K562 (cell line): ENCODE measurements around the gene ANP32B. TPM values are rescaled to one million over a fixed set of nuclear protein-coding genes. Genes with fewer than 3 reads are reported as not detected.

Experiments
- FOSL1 ChIP-seq: fragments of 200-800 bp; sonication (Bioruptor generic); conservative IDR thresholded peaks from 2 replicates; pipeline ENCODE4 v1.6.1; 2016; ENCODE audit warnings: missing genetic modification characterization, missing compliant biosample characterization
- NFRKB ChIP-seq: fragments of 450-650 bp; IDR thresholded peaks from 2 replicates; pipeline ENCODE4 v1.6.1; 2016; ENCODE audit warnings: low read depth
- NR2F6 ChIP-seq: fragments of 450-650 bp; formaldehyde crosslinking; IDR thresholded peaks from 2 replicates; pipeline ENCODE4 v1.4.0; 2020; ENCODE audit warnings: mild to moderate bottlenecking
- NRF1 ChIP-seq, 2 experiments: fragments of 450-650 bp; IDR thresholded peaks in 1 of 2; conservative IDR thresholded peaks in 1 of 2; 2 replicates each; pipeline ENCODE4 v1.6.1; 2014; ENCODE audit warnings: mild to moderate bottlenecking in 2 of 2
- RAD51 ChIP-seq: fragments of 450-650 bp; IDR thresholded peaks from 2 replicates; pipeline ENCODE4 v1.7.1; 2016; ENCODE audit warnings: low read depth, mild to moderate bottlenecking, borderline replicate concordance
- SMARCA4 ChIP-seq: fragments of 450-650 bp; IDR thresholded peaks from 2 replicates; pipeline ENCODE4 v1.6.1; 2016
- SUPT5H ChIP-seq: fragments of 450-650 bp; IDR thresholded peaks from 2 replicates; pipeline ENCODE4 v1.6.1; 2016
- TRIM24 ChIP-seq, 2 experiments: fragments of 450-650 bp; IDR thresholded peaks; 2 replicates each; pipeline ENCODE4 v1.6.1; 2016
- ZBTB1 ChIP-seq: sonication (generic); formaldehyde crosslinking; IDR thresholded peaks from 2 replicates; pipeline ENCODE4 v1.8.1; 2023; ENCODE audit warnings: missing genetic modification reagents, low read depth, mild to moderate bottlenecking, borderline replicate concordance
- ZNF175 ChIP-seq: fragments of 200-800 bp; sonication (Bioruptor generic); IDR thresholded peaks from 2 replicates; pipeline ENCODE4 v1.6.1; 2016; ENCODE audit warnings: low read depth, mild to moderate bottlenecking, missing genetic modification characterization, missing compliant biosample characterization
- polyA plus RNA-seq, 8 experiments: library from polyadenylated mRNA; depleted of rRNA in 4 of 8; stranded (reverse) in 5 of 8; unstranded in 3 of 8; fragments of >200 nt; fragmentation: Nextera tagmentation in 2 of 8; fragmentation: Illumina TruSeq in 1 of 8; extraction: Ambion mirVana in 2 of 8; extraction: Trizol in 1 of 8; gene quantifications; 2 replicates each; pipeline versions ENCODE4 v1.2.1 to v1.2.3, GENCODE V29; 2011 to 2014; ENCODE audit warnings: inconsistent platforms in 1 of 8, missing spikeins in 1 of 8
- total RNA-seq, 7 experiments: library from RNA; depleted of rRNA in 6 of 7; stranded (reverse); fragments of >200 nt in 6 of 7; fragmentation: Illumina TruSeq in 2 of 7; extraction: Trizol in 2 of 7; gene quantifications; 2 replicates each; pipeline versions ENCODE4 v1.2.1 to v1.2.3, GENCODE V29; 2011 to 2021; ENCODE audit warnings: low replicate concordance in 1 of 7
- TF ChIP-seq, protein P1 (sequence below), 2 experiments: fragments of 450-650 bp in 1 of 2; sonication (generic) in 1 of 2; formaldehyde crosslinking in 1 of 2; IDR thresholded peaks; 2 replicates each; pipeline versions ENCODE4 v1.7.1 to v1.9.0; 2016 to 2022; ENCODE audit warnings: inconsistent platforms in 1 of 2, mild to moderate bottlenecking in 1 of 2, missing genetic modification reagents in 1 of 2
- TF ChIP-seq, protein P2 (sequence below), 2 experiments: IDR thresholded peaks in 1 of 2; conservative IDR thresholded peaks in 1 of 2; 2 replicates each; pipeline ENCODE4 v1.6.1; 2016; ENCODE audit warnings: low read depth in 2 of 2, mild to moderate bottlenecking in 1 of 2, missing compliant biosample characterization in 1 of 2, missing genetic modification characterization in 1 of 2, moderate library complexity in 1 of 2

The ANP32B gene
- total and polyA plus RNA-seq, 9 of the 15 experiments (the other 6 are each of a cell fraction or from before 2014, with no cell fraction given): 68.9 to 815 (median 141) TPM

DNA sequence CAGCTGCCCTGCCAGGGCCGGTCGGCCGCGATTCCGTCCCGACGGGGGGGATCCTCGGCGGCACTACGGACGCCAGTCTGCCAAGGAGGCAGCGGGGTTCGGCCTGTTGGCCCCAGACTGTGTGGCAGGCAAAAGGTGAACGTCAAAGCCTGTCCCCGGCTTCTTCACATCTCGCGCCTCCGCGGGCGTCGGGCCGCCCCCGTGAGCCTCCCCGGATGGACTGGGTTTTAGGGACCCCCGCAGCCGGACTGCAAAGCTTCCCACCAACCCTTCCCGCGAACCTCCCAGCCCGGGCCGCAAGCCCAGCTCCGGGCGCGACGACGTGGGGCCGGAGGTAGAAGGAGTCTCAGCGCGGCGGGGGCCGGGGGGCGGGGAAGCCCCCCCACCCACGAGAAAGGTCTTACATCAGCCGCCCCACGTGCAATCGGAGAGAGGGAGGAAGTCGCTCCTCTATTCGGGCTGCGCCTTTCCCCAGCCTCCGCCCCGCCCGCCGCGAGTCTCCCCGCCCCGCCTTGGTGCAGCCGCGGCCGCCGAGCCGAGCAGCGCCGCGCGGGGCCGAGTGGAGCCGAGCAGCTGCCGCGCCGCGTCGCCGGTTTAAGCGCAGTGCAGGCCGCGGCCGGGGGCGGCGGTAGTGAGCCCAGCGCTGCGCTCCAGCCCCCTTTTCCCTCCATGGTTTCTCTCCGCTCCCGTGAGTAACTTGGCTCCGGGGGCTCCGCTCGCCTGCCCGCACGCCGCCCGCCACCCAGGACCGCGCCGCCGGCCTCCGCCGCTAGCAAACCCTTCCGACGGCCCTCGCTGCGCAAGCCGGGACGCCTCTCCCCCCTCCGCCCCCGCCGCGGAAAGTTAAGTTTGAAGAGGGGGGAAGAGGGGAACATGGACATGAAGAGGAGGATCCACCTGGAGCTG is at the start of gene ANP32B (continued):
- TF ChIP-seq, protein P1, sequence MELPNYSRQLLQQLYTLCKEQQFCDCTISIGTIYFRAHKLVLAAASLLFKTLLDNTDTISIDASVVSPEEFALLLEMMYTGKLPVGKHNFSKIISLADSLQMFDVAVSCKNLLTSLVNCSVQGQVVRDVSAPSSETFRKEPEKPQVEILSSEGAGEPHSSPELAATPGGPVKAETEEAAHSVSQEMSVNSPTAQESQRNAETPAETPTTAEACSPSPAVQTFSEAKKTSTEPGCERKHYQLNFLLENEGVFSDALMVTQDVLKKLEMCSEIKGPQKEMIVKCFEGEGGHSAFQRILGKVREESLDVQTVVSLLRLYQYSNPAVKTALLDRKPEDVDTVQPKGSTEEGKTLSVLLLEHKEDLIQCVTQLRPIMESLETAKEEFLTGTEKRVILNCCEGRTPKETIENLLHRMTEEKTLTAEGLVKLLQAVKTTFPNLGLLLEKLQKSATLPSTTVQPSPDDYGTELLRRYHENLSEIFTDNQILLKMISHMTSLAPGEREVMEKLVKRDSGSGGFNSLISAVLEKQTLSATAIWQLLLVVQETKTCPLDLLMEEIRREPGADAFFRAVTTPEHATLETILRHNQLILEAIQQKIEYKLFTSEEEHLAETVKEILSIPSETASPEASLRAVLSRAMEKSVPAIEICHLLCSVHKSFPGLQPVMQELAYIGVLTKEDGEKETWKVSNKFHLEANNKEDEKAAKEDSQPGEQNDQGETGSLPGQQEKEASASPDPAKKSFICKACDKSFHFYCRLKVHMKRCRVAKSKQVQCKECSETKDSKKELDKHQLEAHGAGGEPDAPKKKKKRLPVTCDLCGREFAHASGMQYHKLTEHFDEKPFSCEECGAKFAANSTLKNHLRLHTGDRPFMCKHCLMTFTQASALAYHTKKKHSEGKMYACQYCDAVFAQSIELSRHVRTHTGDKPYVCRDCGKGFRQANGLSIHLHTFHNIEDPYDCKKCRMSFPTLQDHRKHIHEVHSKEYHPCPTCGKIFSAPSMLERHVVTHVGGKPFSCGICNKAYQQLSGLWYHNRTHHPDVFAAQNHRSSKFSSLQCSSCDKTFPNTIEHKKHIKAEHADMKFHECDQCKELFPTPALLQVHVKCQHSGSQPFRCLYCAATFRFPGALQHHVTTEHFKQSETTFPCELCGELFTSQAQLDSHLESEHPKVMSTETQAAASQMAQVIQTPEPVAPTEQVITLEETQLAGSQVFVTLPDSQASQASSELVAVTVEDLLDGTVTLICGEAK (IDR thresholded peaks at IDR 0.05): no peak
- TF ChIP-seq, protein P1 (CRISPR knock-in tag; IDR thresholded peaks at IDR 0.05): no peak; the same call in 1 of the 2 replicates
- no peak for TF ChIP-seq ZNF175 (CRISPR knock-in tag)
- TF ChIP-seq, protein P2, sequence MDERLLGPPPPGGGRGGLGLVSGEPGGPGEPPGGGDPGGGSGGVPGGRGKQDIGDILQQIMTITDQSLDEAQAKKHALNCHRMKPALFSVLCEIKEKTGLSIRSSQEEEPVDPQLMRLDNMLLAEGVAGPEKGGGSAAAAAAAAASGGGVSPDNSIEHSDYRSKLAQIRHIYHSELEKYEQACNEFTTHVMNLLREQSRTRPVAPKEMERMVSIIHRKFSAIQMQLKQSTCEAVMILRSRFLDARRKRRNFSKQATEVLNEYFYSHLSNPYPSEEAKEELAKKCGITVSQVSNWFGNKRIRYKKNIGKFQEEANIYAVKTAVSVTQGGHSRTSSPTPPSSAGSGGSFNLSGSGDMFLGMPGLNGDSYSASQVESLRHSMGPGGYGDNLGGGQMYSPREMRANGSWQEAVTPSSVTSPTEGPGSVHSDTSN (CRISPR knock-in tag; IDR thresholded peaks at IDR 0.05; ENCODE audit: low read depth): no peak
- TF ChIP-seq, protein P2 (tag; conservative IDR thresholded peaks at IDR 0.05; ENCODE audit: low read depth): no peak
- peak; percentile 76 for TF ChIP-seq SUPT5H
- TF ChIP-seq NRF1 (conservative IDR thresholded peaks at IDR 0.05 in 1 of 2, IDR thresholded peaks at IDR 0.05 in 1 of 2): peak; percentile 40 to 58; a peak in 3 of 4 replicates
- peak; percentile 83; the same call in 1 of the 2 replicates for TF ChIP-seq ZBTB1
- TF ChIP-seq TRIM24 (IDR thresholded peaks at IDR 0.05): peak in 1 of 2 experiments; percentile 71; a peak in 2 of 4 replicates
- peak; percentile 96 for TF ChIP-seq NFRKB
- no peak for TF ChIP-seq SMARCA4
- TF ChIP-seq RAD51: no peak
- TF ChIP-seq NR2F6: 0 out of 2 replicates have a peak, but pooled peaks have one; percentile 38
- peak; percentile 64 for TF ChIP-seq FOSL1
